ENCODE results near the gene CETN2.
A peak's percentile ranks its signal among the peaks of the same experiment; 100 is the strongest.
"Not testable (repeated sequence)": the region's sequence is repeated elsewhere in the genome, so short reads cannot be mapped to it uniquely, and the experiment has no call there.

The CETN2 gene

DNA sequence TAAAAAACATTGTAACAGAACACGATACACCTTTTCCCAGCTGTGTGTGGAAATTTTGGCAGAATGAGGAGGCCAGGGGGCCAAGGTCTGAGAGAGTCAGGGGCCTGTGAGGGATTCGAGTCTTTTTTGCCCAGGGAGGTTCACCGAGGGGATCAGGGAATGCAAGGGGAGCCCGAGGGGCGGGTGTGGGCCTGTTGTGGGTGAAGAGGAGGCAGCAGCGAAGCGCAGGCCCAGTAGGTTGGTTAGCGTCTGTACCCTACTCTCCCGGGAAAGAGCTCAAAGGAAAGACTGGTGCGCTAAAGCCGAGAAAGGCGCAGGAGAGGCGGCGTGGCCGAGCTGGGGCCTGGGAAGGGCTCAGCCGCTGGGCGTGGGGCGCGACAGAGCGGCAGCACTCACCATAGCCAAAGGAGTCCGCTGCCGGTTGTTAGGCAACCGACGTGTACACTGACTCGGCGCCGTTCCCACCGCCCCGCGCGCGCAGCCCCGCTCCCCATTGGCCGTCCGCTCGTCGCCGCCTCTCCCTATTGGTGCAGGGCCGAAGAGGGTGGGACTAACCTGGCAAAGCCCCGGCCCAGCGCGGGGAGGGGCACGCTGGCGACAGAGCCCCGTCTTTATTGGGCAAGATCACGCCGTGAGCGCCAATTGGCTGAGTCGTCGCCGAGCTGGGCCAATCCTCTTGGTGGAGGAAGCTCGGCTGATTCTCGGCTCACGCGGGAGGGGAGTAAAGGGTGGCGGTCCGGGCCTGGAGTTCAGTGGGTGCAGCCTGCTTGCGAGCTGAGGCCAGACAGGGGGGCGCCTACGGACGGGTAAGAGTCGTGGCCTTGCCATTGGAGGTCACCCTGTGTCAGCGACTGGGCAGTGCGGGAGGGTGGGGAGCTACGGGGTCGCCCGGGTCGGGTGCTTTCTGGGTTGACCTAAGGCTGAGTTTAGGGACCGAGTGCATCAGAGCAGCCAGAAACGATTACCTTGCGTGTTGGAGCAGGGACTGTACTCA is at the start of gene CETN2, which contains the start of gene NSDHL:
TSS of gene CETN2 (minus strand) at position 446 of the 994 bp plus-strand sequence. CDS start at position 399, 47 bp downstream.
TSS of gene NSDHL (plus strand) at position 752 of the 994 bp plus-strand sequence. CDS start 15,262 bp downstream, outside the sequence.
- peak; percentile 32 to 97 (median 90) for DNase-seq

DNA sequence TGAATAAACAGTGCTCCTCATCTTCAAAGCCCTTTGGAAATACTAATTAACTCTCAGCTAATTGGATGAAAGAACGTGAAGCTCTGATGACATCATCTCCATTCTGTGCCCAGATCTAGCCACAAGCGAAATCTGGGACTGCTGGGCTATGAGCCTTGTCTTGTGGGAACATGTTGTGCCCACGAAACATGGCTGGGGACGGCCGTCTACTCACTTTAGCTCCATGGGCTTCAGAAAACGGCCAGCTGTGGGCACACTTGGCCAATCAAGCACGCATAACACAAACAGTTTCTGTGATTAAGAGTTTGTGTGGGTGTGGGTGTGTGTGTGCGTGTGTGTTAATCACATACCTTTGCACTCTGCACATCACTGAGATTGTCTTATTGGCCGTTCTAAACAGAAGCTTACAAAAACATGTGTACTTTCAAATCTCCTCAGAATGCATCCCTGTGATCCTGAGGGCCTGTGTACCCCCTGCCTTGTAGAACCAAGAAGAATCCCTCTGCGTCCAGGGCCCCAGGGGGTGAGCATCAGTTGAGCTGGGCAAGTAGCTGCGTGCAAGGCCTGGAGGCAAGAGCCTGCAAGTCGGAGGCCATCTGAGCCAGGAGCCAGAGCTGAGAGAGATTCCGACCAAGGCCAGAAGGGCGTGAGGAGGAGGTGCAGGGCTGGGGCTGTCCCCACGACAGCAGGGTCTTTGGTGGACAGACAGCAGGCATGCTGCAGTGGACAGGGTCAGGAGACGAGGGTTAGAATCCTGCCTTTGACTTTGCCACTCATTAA is 48.6 kb upstream of the CETN2 start:
- peak in 5 of 51 donors; percentile 1 to 15 (median 4) for DNase-seq

DNA sequence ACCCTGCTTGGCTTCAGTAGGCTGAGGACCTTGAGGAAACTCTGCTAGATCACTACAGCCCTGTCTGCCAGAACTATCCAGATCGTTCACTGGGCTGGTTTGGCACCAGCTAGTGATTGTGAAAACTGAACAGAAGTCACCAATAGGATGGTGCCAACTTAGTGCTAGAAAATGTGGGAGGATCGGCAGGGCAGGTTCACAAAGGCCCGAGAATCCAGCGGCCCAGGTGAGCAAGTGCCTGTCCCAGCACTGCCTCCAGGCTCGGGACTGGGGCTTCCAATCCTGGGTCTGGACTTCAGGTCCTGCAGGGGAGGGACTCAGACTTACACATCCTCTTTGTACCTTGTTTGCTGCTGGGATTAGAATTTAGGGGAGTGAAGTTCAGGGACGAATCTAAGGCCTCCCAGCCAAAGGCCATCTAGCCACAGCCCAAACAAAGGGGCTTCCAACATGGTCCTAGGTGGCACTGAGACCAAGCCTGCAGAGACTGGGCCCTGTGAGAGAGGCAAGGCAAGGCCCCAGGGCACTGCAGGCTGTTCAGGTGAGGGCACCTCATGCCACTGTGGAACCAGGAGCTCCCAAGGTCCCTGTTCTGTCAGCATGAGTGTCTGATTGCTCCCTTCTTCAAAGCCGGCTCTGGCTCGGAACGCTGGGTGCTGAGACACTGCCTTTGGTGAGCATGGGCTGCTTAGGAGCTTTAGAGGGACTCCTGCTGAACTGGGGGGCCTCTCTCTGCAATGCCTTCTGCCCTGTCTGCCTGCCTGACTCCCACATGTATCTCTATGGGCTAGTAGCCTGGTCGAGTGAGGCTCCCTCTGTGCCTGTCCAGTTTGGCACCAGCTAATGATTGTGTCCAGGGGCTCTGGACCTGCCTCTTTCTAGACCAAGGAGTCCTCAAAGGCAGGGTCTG is 46.6 kb upstream of the CETN2 start:
- no peak for DNase-seq

DNA sequence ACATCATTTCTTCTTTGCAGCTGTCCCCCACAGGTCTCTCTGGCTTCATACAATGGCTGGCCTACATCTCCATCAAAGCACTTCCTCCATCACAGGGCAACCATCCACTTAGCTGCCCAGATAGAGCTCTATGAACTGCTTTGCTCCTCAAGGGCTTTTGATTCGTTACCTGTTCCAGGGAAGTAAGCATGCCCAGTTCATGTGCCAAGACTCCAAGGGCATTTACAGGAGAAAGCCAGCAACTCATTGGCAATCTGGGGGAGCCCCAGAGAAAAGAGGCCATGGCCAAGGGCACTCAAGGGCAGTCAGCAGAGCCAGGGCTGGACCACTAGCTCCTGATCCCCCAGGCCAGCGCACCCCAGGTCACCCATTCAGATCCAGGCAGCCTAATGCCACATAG is 42.8 kb upstream of the CETN2 start:
- no peak for DNase-seq

DNA sequence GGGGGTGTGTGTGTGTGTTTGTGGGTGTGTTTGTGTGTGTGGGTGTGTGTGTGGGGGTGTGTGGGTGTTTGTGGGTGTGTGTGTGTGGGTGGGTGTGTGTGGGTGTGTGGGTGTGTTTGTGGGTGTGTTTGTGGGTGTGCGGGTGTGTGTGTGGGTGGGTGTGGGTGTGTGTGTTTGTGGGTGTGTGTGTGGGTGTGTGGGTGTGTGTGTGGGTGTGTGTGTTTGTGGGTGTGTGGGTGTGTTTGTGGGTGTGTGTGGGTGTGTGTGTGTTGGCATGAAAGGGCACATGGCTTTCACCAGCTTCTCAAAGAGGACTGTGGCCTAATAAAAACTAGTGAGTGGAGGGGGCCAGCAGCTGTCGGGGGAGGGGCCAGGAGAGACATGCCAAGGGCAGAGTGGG is 42.0 kb upstream of the CETN2 start:
- DNase-seq = no peak

DNA sequence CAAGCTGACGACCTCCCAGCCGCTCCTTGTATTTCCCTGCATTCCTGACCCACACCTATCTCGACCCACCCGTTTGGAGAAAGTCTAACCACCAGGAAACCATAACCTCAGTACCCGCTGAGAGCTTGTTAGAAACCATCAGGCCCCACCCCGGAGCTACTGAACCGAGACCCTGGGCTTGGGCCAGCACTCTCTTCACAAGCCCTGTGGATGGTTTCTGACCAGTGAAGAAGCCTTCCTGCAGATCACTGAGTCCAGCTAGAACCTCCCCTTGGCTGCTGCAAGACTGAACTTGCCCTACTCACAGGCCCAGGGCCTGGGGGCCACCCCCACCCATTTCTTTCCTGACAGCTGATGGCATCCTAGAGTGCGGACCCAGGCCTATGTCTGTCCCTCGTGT is 40.7 kb upstream of the CETN2 start:
- no peak for DNase-seq

DNA sequence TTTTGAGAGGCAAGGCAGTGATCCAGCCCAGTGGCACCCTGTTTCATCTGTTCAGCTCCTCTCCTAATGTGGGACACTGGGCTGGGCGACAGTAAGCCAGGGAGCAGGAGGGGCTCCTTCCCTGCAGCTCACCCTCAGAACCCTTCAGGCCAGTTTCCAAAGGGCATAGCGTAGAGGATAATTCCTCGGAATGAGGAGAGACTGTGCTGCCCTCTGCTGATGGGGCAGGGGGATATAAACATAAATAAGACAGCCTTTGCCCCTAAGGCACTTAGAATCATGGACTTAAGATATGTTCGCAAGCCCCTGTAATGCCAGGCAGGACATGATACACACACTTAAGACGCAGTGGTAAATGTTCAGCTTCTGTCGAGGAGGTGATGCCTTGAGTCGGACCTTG is 39.4 kb upstream of the CETN2 start:
- no peak for DNase-seq

DNA sequence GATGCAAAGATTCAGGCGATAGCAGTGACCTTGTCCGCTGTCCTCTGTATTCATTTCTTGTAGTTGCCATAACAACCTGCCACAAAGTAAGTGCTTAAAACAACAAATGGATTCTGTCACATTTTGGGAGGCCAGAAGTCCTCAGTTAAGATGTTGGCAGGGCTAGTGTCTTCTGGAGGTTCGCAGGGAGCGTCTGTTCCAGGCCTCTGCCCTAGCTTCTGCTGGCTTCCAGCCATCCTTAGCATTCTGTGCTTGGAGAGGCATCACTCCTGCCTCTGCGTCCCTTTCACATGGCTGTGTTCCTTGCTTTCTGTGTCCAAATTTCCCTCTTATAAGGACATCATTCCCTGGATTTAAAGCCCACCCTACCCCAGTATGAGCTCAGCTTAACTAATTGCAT is 35.8 kb upstream of the CETN2 start:
- DNase-seq = no peak

DNA sequence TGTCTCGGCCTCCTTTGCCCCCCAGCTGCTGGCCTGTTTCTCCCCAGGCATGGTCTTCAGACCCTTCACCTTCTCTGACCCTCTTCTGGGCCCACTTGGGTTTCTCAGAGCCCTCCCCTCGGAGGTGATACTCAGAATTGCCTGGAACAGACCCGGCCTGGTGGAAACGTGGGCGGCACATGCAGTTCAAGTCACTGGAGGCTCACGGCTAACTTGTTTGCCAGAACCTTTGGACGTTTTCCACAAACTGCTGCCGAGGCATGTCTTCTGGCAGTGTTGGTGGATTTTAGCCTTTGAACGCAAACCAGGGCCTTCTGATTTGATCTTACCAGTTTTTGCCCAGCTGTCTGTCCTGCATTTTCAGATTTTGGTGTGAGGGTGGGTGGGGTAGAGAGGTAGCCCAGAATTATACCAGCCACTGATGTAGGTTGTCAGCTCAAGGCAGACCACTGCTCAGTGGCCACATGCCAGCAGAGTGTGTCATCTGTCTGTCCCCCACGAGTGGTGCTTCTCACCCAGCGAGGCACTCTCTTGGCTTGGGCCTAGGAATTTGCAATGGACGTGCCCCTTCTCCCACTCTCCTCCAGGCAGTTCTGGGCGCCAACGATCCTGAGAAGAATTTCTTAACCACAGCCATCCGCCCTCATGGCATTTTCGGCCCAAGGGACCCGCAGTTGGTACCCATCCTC is 34.8 kb upstream of the CETN2 start:
- no peak for DNase-seq

DNA sequence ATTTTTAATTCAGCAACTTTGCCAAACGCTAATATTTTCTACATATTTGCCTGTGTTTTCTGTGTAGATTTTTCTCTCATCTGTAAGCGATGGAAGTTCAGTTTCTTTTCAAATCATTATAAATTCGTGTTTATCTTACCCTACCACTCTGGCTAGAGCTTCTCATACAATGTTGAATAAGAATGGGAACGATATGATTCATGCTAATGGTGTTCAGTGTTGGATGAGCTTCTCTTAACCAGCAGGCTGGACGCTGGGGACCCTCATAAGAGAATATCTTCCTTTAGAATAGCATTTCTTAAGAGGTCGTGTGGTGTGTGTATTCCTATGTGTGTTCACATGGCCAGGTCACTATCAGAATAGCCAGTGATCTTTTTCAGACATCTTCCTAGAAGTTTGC is 31.3 kb upstream of the CETN2 start:
- DNase-seq = no peak

DNA sequence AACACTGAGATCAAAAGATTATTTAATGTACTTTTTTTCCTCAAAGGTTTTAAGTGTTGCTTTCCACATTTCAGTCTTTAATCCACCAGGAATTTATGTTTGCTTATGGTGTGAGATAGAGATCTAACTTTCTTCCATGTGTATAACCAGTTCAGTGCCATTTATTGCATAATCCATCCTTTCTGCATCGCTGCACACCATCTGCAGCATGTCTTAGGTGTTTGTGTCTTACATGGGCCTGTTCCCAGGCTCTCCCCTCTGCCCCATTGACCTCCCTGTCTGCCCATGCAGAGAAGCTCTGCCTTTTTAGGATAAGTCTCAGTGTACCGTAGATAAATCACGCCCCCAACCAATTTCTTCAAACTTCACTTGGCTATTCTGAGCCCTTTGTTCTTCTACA is 30.6 kb upstream of the CETN2 start:
- DNase-seq = no peak

DNA sequence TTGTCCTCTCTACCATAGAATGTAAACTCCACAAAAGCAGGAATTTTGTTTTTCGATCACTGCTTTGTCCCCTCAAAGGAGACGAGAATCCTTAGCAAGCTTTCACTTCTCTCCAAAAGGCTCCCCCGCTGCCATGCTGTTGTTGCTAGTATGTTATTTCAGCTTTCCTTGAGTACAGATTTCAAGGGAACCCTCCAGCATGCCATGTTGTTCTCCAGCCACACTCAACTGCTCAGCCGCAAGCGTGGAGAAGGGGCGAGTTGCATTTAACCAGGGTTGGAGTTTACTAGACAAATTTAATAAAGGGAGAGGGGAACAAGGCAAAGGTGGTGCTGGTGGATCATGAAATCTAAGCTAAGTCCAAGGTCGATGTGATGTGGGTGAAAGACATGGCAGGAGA is 23.4 kb upstream of the CETN2 start:
- DNase-seq = no peak

DNA sequence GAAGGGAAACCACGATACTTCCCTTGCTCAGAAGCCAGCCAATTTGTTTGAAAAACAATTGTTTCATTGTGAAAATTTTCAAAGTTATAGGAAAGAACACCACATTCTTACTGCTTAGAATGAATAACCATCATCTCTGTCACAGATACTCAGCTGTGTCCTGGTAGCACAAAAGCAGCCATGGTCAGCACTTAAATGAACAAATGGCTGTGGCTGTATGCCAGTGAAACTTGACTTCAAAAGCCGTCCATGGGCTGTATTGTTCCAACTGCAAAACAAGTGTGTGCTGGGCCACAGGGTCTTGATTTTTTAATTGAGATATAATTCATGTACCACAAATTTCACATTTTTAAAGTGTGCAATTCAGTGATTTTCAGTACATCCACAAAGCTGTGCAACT is 19.9 kb upstream of the CETN2 start:
- DNase-seq = peak in 7 of 51 donors; percentile 1 to 30 (median 5)

DNA sequence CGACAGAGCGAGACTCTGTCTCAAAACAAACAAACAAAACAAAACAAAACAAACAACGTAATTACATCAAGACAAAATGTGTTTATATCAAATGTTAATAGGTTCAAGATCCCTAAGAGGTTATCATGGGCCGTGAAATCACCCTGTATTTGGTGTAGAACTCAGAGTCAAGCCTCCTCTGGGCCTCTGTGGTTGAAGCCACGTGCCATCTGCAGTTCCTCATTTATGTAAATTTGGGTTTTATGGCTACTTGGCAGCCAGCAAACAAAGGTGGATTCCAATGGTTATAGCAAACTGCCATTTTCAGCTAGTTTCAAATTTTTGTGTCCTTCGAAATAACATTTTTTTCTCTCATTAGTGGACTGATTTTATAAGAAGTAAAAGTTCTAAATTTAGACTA is 16.7 kb upstream of the CETN2 start:
- no peak for DNase-seq

DNA sequence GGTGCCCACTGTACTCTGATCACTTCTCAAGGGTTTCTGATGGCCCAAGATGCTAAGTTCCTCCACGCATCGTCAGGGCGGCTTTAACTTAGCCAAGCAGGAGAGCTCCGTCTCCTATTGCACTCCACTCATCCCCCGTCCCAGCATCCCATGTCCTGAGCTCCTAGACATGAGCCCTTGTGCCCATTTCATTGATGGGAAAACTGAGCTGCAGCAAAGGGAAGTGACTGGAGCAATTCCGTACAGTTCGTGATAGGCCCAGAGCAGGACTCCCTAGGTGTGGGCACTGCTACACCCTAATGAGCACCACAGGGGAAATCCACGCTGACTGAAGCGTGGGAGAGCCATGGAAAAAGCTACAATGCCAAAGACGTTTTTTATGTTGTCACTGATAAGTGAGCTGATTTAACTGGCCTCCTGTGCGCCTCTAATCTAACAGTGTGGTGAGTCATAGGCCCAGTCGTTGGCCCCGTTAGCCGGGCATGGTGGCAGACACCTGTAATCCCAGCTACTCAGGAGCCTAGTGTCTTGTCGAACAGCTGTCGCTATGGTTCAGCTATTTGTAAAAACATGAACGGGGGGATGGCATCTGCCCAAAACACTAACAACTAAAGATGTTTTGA is 15.2 kb upstream of the CETN2 start:
- no peak for DNase-seq

DNA sequence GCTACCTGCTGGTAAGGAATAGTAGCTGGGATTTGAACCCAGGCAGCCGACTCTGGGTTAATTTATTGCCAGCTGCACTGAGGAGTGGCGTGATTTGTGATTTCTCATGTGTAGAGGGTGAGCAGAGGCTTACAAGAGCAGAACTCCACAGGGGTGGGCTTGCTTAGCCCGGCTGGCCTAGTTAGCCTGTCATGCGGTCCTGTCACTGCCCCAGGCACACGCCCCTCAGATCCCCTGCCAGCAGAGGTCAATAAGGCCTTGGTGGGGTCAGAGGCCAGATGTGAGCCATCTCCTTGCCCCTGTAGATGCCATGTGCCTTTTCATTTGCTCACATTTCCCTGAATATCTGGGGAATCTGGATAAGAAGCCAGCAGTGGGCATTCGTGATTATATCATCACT is 13.7 kb upstream of the CETN2 start:
- no peak for DNase-seq

DNA sequence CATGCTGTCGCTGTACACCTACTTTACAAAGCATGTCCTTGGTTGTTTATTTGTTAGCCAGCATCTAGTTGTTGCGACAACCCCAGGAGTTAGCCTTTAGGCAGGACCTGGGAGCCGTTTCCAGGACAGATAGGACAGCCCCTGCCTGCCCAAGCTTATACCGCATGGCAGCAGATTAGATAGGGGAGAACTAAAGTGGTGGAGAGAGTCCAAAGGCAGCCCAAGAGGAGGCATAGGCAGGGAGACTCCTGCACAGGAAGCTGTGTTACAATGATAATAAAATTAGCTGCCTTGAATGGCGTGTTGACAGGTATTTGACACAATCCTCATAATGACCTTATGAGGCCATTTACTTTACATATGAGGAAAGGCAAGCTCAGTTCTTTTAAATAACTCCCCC is 13.3 kb upstream of the CETN2 start:
- no peak for DNase-seq

DNA sequence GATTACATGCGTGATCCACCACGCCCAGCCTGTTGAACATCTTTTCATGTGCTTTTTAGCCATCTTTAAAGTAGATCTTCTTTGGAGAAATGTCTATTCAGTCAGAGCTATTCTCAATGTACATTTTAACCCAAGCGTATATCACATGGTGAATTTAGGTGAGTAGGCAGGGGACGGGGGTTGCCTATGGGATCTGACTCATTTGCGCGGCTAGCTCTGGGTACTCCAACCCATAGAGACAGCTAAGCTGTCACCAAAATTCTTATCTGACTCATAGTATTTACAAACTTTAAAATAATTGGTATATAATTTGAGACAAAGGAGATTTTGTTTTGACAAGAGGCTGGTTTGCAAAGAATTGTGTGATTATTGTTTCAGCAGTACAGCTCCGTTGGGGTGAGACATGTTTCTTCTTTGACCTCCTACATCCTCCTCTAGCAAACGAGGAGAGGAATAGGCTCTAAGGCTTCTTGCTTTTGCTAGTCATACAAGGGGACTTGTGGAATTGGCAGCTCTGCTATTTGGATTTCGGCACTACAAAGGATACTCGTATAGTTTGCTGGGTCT is 12.3 kb upstream of the CETN2 start:
- DNase-seq = no peak

DNA sequence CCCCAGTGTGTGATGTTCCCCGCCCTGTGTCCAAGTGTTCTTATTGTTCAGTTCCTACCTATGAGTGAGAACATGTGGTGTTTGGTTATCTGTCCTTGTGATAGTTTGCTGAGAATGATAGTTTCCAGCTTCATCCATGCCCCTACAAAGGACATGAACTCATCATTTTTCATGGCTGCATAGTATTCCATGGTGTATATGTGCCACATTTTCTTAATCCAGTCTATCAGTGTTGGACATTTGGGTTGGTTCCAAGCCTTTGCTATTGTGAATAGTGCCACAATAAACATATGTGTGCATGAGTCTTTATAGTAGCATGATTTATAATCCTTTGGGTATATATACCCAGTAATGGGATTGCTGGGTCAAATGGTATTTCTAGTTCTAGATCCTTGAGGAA is 4.9 kb upstream of the CETN2 start:
- not testable (repeated sequence) for DNase-seq

DNA sequence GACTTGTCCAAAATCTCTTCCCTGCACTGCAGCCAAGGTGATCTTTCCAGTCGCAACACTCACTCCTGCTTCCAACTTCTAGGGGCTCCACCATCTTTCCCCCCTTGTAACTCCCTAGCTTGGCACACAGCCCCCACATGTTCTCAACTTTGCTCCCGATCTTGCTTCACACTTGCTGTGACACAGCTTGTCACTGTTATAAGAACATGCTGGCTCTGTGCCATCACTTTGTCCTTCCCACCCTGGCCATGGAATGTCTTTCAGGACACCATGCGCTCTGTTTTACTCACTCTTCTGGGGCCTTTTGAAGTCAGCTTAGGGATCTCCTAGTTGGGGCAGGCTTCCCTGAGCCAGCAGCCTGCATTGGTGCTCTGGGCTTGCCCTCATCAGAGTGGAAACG is 2.8 kb upstream of the CETN2 start:
- DNase-seq = no peak
